HUDEP-2 (cell line): ENCODE data around the gene FAM20C.

Source experiments
- DNase-seq, 76 experiments: peaks; one replicate each; lab custom pipeline; 2025; ENCODE audit not compliant: unreplicated experiment in 76 of 76; lab: John Stamatoyannopoulos, UW

Gene FAM20C

DNA sequence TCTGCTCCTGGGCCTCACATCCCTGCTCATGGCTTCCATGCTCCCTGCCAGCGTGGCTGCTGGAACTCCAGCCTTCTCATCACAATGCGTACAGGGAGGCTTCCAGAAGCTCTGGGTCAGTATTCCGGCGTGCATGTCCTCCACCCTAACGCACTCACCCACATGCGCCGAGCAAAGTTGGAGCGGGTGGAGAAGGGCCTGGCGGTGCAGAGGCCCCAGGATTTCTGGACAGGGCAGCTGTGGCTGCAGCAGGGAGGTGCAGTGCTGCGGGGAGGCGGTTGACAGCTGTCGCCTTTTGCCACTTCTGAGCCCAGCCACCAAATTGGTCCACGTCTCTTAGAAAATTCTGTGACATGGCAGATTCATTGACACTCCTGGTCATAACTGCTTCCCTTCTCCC is 33.6 kb upstream of the FAM20C start:
- no peak for DNase-seq

DNA sequence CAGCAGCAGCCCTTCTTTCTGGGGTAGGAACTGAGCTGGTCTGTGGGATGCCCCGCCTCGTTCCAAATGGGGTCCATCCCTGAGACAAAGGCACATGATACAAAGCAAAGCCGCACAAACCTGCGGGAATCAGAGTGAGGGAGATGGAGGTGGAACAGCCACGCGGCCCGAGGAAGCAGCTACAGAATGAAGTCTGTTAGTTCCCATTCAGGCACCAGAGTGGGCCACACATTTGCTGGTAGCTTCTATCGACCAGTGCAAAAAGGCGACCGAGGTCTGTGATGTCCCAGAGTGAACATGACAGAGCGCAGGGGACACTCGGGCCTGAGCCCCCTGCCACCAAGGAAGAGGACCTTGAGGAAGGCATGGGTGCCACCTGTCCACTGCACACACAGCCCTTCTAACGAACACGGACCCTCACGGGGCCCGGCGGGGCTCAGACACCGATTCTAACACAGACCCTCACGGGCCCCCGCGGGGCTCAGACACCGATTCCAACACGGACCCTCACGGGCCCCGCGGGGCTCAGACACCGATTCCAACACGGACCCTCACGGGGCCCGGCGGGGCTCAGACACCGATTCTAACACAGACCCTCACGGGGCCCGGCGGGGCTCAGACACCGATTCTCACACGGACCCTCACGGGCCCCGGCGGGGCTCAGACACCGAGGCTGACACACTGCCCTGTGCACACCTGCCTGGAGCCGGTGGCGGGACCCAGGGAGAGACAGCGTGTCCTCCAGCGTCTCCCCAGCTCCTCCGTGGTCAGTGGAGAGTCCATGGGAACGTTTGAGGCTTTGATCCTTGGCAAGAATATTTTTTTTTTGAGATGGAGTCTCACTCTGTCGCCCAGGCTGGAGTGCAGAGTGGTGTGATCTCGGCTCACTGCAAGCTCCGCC is 32.8 kb upstream of the FAM20C start:
- peak in 3 of 76 experiments; percentile 6 to 22 (median 18) for DNase-seq

DNA sequence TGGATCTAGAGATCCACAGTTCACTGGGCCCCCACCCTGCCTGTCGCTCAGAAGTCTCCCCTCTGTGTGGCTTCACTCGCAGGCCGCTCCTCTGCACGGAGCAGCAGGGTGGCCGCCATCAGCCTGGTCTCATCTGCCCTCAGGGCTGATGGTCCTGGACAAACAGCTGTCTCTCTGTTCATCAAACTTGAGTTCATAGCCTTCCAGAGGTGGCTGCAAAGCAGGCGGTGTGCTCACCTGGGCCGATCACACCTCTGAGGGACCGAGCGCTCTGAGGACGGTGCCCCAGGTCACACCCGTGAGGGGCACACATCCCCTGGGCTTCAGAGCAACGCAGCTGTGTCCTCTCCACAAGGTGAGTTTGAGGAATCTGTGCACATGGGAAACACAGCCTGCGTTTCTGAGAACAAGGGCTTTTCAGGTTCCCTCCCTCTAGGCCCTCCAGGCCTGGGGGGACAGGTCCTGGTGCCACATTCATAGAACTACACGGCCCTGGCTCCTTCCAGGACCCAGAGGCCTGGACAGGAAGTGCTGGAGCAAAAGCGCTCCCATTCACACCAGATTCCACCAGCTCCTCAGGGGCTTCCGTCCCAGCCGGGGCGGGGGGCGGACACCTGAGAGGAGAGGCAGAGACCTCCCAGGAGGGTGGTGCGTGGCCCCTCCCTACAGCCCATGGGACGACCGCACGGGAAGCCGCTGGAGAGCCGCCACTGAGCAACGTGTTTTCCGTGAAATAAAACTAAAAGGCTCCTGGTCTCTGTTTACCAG is 31.2 kb upstream of the FAM20C start:
- no peak for DNase-seq

DNA sequence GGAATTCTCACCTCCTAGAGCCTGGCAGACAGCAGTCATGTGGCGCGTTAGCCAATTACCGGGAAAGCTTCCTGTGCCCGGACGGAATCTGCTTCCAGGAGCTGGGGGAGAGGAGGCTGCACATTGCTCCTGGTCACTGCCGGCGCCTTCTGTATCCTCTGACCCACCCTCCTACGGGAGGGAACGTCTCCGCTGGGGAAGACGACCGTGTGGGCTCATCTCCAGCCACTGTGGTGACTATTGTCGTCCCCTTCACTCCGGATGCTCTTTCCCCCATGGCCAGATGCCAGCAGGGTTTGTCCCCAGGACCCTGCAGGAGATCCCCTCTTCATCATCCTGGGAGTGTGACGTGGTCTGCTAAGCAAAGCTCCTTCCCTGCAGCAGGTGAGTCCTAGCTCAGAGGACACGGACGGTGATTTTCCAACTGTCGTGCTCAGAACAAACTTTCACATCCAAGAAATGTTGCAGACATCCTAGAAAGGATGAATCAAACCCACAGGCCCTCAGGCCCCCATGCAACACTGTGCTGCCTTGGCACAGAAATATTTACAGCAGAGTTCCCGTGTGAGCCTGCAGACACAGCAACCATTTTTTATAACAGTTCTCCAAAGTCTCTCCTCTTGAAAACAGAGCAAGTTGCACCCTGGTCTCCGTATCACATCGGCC is 29.6 kb upstream of the FAM20C start:
- no peak for DNase-seq

DNA sequence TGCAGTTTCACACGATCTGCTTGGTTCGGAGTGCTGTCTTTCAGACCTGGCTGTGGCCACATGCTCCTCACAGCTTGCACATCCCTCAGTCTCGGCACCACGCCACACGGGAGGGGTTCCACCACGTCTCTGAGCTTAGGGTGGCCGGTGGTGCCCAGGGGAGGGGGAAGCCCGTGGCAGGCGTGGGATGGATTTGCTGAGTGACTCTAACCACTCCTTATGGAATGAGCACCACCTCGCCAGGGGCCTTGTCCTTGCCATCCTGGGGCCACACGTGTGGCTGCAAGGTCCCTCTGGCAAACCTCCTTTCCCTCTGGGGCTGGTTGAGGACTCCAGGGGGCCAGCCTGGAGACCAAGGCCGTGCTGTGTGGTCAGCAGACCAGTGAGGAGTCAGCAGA is 29.1 kb upstream of the FAM20C start:
- no peak for DNase-seq

DNA sequence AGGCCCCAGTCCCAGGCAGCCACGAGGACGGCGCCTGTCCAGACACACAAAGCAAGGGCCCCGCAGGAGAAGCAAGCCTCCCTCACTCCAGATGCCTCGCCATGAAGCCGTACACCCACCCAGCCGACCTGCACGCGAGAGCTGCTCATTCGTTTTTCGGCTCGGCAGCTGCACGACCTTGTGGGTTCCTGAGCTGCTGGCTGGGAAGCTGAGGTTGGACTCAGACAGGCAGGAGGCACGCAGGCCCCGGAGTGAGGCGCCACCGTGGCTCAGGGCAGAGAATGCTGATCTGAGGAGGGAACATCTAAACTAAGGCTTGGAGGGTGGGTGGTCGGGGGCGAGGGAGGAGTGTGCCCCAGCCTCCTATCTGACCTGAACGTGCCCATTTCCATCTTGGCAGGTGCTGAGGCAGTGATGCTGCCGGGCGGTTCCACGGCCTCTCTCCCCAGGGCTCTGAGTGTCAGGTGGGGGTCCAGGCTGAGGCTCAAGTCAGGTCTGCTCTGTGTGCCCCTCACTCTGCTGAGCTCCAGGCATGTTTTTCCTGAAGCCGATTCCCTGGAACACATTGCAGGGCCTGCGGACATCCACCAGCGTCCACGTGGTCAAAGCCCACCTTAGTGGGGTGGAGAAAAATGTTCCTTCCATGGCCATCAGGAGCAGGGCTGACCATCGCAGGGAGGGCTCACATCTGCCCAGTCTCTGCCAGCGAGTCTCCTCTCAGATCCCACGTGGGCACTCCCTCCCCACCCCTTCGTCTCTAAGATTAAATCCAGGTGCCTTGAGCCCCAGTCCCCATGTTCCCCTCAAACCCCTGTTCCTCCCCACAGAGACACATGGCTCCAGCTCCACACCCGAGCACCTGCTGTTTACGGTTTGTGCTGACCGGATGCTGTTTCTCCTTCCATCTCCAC is 28.1 kb upstream of the FAM20C start:
- no peak for DNase-seq

DNA sequence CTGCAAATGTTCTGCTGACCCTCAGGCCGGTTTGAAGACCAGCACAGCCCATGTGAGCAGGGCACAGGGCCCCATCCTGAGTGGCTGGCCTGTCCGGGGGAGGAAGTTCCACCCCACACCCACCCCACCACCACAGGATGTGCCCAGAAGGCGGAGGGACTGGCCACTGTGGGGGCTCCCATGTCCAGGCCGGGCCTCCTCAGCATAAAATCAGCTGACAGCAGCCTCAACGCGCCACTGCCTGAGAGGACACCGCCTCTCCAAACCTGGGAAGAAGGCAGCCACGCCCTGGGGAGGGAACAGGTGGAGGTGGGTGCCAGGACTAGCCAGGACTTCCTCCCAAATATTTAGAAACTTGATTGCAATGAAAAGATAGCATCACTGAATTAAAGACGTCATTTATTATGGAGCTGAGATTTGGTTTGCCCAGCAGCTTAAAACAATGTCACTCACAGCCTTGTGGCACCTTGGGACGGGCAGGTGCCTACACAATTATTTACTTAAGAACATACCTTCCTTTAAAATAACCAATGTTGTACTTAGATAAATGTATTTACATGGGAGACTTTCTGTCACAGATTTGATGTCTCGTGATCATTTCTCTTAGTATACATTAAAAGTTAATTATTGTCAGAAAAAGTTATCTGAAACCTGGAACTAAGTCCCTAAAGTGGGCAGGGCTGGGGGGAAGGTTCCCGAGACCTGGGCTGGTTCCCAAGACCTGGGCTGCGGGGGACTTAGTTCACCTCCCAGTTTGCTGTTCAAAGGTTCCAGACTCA is 27.3 kb upstream of the FAM20C start:
- no peak for DNase-seq

DNA sequence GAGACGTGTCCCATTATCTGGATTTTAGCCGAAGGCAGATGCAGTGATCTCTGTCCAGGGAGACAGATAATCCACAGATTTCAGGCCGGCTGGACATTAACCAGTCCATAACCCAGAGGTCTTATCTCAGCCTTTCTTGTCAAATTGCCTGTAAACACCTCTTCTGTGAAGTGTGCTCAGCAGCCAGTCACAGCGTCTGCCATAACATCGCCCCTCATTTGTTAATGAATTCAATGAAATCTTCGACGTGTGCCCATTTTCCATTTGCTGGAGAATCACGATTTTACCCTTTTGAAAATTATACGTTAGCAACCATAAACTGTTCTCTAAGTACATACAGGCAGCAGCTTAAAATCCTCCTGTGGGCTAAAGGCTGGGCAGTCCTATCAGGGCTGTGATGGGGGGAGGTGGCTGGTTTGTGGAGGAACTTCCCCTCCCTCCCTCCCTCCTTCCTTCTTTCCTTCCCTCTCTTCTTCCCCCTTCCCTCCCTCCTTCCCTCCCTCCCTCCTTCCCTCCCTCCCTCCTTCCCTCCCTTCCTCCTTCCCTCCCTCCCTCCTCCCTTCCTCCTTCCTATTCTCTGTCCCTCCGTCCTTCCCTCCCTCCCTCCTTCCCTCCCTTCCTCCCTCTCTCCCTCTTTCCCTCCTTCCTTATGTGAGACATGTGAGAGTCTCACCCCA is 26.6 kb upstream of the FAM20C start:
- DNase-seq = no peak

DNA sequence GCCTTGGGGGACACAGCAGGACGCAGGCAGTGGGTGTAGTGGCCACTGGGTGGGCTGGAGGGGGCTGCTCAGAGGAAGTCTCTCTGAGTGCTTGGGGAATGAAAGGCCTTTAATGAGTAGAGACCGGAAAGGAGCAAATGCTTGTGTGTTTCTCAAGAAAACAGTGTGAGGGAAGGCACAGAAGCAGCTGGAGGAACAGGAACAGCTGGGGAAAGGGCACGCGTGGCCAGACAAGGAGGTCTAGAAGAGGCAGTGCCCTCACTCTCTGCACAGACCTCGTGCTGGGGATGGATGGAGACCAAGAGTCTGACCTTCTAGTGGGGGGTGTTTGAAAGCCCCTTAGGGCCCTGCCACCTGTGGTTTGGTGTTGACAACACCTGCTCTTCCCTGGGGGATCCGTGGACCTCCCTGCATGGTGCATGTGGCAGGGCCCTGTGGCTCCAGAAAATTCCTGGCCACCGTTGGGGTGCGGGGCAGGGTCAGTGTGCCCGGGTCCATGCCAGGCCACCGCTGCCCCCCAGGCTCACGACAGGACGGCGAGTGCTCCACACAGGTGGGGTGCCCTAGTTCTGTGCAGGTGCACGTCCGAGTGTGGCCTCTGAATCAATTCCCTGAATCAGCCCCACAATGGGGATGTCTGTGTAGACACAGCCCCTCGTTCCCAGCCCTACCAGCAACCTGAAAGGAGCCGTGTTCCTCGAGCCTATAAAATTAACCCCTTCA is 25.9 kb upstream of the FAM20C start:
- no peak for DNase-seq

DNA sequence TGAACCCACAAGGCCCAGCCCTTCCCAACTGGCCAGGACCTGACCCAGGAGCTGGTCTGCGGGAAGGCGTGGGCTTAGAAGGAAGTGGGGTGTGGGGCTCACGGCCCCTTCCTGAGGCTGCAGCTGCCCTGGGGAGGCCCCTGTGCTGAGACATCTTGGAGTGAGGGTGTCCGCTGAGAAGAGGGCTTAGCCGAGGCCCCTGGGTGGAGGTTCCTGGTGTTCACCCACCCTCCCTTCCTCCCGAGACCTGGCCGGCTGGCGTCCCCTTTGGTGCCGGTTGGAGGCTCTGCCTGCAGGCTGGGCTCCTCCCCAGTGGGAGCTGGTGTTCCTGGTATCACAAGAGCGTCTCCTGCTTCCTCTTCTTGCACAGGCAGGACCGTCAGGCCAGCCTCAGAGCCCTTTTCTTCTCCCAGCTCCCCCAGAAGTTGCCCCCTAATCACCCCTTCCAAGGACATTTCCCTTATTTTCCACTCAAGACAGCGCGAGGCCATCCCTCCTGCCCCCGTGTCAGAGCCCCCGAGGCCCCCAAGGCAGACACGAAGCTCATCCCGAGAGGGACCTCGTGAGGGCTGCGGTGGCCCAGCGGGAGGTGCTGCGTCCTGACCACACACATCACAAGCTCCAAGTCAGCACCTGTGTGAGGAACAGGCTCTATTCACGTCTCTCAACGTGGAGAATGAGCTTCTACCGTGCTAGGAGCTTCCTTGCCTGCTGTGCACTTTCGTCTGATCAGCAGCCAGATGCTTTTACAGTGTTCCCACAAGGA is 25.1 kb upstream of the FAM20C start:
- no peak for DNase-seq

DNA sequence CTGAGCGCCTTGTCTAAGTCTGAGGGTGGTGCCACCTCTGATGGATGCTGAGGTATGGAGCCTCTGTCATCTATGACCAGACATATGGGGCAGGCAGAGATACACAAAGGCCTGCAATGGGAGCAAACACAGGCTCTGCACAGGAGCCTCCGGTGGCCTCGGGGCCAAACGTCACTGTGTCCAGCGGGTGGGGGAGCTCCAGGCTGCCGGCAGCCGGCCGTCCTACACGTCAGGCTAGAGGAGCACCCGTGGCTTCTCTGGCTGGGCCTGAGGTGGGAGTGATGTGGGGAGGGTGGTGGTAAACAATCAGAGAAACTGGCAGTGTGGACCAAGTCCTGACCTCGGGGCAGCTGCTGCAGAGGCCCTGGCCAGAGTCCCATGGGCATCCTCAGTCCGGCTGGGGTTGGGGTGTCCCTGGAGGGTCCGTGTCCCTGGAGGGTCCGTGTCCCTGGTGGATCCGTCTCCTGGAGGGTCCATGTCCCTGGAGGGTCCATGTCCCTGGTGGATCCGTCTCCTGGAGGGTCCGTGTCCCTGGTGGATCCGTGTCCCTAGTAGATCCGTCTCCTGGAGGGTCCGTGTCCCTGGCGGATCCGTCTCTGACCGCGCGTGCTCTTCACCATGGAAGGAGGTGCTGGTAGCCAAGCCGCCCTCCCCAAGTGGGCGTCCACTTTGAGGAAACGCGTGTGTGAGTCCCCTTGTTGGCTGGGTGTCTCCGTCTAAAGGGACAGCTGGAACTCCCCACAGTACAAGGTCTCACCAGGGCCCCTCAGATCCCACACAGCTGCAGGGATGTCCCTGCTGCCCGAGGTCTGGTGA is 24.2 kb upstream of the FAM20C start:
- no peak for DNase-seq

DNA sequence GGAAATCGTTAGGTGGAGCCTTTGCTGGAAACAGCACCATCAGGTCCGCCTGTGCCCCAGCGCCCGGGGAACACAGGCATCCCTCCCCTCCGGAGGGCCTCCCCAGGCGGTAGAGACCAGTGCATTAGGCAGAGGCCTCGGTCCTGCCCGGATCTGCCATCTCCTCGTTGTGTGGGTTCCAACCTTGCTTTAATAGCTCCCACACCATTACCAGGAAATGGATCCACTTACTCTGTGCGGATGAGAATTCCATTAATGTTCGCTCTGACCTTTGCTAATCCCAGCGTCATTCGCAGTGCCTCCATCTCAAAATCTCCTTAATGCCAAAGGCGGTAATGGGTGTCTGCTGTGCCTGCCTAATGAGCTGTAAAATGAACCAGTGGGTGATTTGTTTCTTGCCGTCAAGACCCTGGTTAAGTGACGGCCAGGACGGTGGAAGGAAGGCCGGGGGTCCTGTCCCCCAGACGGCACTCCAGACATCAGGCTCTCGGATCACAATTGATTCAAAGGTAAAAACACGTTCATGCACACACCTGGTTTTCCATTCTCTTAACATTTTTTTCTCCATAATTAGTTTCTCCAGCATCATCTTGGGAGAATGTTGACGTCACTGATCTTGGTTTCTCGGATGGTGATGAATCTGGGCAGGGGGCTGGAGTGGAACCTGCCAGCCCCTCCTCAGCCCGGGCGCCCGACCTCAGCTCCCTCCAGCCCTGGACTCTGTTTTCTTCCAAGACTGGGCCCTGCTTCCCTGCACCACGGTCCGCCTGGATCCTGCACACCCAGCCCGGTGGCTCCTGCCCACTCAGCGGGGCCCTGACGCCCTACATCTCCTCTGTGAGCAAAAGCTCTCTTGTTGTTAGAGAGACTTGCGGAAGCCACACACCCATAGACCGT is 22.8 kb upstream of the FAM20C start:
- no peak for DNase-seq

DNA sequence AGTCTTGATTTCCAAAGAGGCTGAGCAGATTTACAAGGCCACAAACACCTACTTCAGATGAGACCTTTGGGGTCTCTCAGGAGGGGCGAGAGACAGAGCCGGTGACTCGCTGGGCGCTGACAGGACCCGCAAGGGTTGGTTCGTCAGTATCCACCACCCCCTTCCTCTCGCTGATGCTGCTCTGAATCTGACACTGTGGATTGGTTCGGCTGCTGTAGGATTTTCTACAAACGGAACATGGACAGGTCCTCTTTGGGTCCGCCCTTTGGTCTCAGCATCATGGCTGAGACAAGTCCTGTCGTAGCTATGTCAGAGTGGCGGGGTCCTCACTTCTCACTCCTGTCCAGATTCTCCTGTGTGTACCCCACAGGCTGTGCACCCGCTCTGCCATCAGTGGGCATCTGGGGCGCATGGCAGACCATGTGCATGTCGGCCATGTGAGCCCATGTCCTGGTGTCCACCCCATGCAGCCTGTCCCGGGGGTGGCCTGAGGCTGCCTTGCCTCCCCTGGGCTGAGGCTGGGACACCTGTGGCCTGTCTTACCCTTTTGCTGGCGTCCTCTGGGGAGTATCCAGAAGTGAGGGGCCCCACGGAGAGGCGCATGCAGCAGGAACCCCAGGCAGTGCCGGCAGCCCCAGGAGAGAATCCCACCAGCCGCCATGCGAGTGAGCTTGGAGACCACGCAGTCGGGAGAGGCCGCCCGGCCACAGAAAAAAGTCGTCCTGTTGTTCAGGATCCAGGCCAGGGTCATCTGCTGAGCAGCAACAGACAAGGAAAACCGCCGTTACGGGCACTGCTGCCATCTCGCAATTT is 21.6 kb upstream of the FAM20C start:
- DNase-seq = no peak

DNA sequence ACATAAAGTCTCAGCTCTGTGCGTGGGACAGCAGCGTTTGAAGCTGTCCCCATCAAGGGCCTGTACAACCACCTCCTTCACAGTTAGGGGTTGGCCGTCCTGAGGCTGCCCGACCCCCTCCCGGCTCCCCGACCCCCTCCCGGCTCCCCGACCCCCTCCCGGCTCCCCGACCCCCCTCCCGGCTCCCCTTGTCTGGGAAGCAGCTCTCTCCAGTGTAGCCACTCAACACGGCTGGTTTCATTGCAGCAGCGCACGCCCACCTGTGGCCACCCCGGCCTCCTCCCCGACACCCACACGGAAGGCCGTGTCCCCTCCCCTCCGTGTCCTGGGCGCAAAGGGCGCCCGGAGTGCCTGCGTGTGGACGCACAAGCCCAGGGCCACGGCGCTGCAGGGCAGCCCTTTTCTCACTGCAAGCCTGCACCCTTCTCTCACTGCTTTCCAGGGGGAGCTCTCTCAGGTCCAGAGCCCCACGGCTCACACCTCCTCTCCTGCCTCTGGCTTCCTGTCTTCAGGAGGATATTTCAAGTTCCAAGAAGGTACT is 20.9 kb upstream of the FAM20C start:
- no peak for DNase-seq
